GM19099 (cell line): ENCODE results near the gene TBL3.

Source experiments
- POLR2A ChIP-seq: IDR thresholded peaks from 3 replicates; pipeline ENCODE4 v1.6.1; 2011; ENCODE audit warnings: low read depth; ENCODE audit not compliant: insufficient read length; ENCODE audit errors: extremely low read depth

TBL3 gene

DNA sequence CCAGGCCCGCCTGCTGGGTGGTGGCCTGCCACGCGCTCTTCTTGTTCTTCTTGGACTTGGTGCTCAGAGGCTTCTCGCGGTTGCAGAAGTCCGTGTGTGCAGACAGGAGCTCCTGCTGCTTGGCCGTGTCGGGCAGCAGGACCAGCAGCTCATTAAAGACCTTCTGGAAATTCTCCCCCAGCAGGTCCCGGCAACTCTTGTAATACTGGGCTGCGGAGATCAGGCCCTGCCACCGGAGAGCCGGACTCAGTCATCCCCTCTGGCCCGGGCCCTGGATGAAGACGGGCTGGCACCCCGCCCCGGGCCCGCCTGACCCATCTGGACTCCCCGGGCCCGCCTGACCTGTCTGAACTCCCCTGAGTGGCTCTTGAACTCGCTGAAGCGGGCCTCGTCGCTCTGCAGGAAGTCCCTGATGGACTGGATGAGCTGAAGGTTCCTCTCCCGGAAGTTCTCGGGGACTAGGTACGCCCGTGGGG, 26.5 kb downstream of the TBL3 start:
- no peak for TF ChIP-seq POLR2A

DNA sequence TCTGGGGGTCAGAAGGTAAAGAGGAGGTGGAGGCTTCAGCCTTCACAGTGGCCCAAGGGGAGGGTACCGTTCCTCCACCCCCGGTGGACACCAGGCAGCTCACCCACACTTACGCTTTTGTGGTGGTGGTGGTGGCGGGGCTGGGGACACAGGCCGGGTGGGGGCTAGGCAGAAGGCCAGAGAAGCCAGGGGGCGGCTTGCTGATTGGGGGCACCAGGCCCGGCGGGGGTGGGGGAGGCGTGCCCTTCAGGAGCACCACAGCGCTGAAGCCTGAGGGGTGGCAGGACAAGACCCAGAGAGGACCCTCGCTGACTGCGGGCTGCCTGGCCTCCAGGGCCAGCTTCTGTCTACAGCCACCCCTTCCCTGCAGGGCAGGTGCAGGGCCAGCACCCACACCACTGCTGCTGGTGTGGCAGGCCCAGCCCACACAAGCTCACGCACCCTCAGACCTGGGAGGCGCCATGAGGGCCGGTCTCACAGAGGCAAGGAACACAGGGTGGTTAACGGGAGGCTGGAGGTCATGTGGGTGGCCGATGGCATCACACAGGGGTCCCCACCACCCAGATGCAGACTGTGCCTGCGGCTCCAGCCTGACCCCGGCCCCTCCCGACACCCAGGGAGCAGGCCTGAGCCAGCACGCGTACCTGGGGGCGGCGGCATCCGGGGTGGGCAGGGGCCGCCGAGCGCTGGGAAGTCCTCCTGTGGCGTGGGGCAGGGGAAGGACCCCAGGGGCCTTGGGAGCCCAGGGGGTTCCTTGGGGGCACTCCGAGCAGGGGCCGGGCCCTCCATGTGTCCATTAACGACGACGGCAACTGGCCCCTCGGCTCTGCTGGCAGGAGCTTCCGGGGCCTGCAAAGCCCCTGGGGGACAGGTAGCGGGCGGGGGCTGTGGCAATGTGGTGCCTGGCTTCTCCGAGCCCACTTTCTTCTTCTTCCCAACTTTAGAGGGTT, 27.3 kb downstream of the TBL3 start:
- no peak for TF ChIP-seq POLR2A

DNA sequence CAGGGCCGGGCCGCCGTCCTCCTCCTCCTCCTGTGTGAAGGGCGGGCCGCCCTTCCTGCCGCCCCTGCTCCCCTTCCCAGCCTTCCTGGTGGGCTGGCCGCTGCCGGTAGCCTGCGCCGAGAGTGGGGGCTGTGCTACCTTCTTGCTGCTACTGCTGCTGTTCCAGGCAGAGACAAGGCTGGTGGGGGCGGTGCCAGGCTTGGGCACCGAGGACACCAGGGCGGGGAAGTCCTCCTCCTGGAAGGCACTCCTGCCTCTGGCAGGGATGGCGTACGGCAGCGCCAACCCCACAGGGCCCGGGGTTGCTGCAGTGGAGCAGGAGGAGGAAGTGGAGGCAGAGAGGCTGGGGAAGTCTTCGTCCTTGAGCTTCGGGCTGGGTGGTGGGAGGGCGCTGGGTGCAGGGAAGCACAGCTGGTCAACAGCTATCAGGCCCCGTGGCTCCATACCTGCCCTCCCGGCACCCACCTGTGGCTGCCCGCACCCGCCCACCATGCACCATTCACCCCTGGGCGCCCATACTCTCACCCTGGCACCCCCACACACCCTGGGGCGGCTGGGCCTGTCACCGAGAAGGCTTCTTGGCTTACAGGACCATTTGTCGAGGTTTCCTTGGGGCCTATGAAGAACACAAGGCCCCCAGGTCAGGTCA, 28.1 kb downstream of the TBL3 start:
- no peak for TF ChIP-seq POLR2A

DNA sequence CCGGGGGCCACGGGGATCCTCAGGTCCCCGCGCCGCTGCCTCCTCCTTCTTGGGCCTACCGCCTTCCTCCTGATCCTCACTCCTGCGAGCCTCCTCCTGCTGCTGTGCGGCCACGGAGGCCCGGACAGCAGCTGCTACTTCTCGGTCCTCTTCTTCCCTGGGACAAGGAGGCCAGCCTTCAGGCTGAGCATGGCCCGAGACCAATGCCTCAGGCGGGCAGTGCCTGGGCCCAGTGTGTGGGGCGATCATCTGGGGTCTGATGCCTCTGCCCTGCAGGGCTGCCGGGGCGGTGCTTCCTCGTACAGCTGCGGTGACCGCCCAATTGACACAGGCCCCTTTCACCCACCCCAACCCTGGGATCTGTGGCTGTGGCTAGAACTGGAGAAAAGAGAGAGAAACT, 29.2 kb downstream of the TBL3 start:
- no peak for TF ChIP-seq POLR2A

DNA sequence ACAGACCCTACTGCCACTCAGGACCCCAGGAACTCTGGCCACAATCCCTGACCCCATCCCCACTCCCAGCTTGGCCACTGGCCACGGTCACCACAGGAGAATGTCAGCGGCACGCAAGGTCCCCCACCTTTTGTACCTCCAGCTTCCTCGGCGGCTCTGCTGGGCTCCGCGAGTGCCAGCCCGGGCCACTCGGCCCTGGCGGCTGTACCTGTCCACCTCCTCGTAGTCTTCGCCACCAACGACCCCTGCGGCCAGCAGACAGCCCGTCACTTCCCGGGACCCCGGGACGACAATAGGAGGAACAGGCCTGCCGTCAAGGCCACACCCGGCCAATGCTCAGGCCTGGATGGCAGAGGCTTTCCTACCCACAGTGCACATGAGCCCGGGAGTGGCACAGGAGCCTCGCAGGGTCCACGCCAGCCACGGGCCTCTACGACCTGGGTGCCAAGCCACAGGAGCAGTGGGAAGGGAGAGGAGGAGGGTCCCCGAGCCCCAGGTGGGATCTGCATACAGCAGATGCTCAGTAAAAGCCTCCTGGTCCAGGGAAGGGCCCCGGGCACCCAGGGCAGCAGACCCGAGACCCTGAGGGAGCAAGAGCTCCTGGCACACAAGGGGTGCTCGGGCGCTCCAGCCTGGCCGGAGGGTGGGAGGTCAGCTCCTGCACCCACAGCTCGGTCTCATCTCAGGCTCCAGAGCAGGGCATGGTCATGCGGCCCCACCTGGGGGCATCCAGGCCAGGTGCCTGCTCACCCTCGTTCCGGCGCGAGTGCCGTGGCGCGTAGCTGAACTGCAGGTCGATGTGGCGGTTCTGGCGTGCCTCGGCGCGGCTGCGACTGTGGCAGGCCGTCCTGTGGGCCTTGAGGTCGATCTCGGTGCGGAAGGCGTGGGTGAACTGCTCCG, 29.9 kb downstream of the TBL3 start:
- TF ChIP-seq POLR2A: no peak

DNA sequence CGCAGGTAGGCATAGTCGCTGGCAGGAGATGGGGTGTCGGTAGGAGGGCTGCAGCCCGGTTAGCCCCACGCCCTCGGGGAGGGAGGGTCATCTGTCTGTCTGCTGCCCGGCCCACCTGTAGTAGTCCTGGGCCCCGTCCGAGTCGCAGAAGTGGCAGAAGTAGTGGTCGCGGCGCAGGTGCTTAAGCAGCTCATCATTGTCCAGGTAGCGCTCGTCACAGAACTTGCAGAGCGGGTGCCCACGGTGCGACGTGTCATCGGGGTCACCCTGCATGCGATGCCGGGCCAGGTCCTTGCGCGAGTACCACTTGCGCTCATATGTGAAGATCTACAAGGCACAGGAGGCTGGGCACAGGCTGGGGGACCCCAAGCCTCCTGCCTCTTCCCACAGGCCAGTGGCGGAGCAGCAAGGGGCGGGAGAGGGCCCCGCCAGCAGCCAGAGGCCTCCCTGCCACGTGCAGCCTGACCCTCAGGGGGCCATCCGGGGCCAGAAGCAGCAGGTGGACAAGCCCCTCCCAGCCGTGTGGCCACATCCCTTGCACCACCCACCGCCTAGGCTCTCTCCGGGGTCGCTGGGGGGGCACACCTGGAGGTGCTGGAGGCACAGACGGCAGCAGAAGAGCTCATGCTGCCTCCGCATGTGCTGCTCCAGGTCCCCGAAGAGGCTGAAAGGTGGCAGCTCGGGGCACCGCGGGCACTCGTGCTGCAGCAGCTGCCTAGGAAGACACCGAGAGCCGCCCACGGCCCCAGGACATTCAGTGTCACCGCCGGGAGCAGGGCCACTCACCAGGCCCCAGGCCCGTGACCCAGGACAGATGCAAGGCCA, 30.8 kb downstream of the TBL3 start:
- TF ChIP-seq POLR2A: no peak

DNA sequence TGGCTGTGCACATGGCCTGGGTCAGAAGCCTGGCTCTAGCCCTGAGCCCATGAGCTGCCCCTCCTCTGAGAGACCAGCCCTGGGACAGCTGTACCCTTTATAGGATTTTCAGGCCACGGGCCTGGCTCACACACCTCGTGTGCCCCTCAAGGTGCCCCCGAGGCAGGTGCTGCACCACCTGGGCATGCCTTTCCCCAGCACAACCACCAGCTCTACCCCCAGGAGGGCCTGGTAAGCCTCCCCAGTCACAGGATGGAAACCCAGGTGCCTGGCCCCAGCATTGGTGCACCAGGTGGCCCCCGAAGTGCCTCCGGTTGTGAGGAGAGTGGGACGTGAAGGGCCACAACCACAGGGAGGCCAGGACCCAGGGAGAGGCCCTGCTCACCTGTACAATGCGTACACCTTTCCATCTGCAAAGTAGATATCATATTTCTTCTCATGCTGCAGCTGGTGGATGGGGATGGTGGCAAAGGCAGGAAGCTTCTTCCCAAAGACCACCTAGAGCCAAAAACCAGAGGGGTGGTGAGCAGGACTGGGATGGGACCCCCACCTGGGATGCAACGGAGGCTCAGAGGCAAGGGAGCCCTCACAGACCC, 31.5 kb downstream of the TBL3 start:
- TF ChIP-seq POLR2A: no peak

DNA sequence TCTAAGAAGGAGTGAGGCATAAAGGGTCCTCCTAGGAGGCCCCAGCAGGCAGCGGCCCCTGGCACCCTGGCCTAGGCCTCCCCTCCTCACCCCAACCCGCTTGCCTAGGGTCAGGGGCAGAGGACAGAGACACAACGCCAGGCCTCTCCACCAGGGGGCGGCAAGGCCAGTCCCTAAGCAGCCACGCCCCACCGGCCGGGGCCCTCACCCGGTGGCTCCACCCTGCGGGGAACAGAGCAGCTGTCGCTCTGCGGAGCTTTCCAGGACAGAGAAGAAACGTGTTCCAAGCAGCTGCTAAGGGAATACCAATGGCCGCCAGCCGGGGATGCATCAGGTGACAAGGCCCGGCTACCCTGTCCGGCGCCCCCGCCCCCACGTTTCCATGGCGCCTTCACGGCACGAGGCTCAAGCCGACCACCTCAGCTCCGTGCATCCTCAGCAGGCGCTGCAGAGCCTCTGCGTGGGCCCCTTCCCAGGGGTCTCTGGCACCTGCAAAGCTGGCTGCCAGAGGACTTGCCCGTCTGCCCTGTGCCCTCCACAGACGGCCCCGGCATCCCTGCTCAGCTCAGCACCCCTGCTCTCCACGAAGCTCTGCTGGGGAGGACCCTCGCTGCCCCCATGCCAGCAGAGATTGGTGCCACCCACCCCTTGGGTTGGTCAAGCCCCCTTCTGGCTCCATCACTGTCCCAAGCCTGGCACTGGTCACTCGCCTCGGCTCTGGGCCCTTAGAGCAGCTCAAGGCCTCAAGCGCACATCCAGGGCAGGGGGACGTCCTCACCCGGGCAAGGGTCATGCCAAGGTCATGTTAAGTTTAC, 32.2 kb downstream of the TBL3 start:
- no peak for TF ChIP-seq POLR2A

DNA sequence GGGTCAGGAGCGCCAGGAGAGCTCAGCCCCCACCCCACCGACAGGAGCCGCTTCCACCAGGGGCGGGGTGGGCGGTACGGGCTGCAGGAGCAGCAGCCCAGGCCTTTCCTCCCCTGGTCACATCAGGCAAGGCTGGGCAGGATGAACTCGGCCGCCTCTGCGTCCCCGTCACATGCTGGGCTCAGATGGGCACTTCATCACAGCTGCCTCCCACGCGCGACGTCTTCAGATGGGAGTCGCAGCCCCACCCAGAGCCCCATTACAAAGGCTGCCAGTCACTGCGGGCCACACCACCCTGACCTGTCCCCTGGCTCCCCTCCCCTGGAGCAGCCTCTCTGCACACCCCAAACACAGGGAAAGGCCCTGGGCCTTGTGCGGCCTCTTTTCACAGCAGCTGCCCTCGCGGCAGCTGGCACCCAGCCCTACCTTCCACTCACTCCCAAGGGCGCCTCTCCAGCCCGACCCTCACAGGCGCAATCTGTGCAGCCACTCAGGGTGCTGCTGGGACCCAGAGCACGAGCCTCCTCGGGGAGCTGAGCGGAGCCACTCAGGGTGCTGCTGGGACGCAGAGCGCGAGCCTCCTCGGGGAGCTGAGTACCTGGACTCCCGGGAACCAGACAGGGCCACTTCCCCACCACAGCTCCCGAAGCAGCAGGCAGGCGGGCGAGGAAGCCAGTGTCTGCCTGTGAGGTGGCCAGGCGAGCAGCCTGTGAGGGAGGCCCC, 33.1 kb downstream of the TBL3 start:
- no peak for TF ChIP-seq POLR2A

GRCh38 chr16:2005646-2006045, 33.8 kb downstream of the TBL3 start:
- TF ChIP-seq POLR2A: no peak

DNA sequence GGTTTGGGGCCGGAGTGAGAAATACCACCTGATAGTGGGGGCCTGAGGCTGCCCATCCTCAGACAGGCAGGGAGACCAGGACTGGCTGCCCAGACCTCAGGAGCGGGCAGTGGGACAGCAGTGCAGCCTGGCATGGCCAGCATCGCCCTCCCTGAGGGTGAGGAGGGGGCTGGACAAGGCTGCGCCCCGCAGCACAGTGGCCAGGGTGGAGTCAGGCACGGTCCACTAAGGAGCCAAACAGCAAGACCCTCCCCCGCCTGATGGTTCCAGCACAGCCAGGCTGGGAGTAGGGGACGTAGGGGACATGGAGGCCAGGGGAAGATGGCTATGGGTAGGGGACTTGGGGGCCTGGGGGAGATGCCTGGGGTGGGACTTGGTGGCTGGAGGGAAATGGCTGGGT, 34.5 kb downstream of the TBL3 start:
- no peak for TF ChIP-seq POLR2A

DNA sequence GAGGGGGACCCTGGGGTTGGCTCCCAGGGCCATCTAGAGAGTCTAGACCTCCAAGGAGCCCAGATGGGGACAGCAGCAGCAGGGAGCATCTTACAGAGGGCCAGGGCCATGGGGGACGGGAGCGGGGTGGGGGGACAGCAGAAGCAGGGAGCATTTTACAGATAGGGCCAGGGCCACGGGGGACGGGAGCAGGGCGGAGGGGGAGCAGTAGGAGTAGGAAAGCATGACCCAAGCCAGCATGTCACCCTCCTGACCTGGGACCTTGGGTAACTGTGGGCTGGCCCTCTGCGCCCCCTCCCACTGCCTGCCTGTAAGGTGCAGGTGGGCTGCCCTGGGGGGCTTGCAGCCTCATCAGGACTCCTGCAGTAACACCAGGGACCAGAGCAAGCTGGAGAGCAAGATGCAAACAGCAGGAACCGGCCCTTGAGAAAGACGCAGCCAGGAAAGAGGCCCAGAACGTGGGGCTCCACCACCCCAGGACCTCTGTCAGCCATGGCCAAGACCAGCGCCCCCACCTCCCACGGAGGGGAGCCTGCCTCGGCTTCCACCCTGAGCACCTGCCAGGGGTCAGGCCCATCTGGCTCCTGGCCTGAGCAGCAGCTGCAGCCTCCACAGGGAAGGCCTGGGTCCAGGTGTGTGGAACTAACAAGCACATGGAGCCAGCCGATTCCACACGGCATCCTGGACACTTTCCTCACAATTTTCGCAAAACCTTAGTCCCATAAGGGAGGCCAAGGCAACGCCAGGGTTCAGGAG, 35.4 kb downstream of the TBL3 start:
- TF ChIP-seq POLR2A: no peak
